ENCODE results near the gene GPATCH8.
"Not testable (repeated sequence)": the region's sequence is repeated elsewhere in the genome, so short reads cannot be mapped to it uniquely, and the experiment has no call there.

GPATCH8 gene

GRCh38 chr17:44394112-44394511, 109.1 kb downstream of the GPATCH8 start:
- DNase-seq: not testable (repeated sequence)

- DNase-seq: no peak
These were observed 112.8 kb downstream of the GPATCH8 start for GRCh38 chr17:44390250-44390870.

- no peak for DNase-seq
These were observed 113.4 kb downstream of the GPATCH8 start for GRCh38 chr17:44389723-44390202.

- no peak for DNase-seq
These were observed 113.9 kb downstream of the GPATCH8 start, which contains the start of gene ITGA2B for GRCh38 chr17:44389281-44389680. Gene ITGA2B, minus strand, starts transcription at chr17:44389649. Its CDS starts 176 bp downstream, at chr17:44389473.

- DNase-seq: no peak
These were observed 115.4 kb downstream of the GPATCH8 start for GRCh38 chr17:44387804-44388203.

GRCh38 chr17:44386182-44386525, 117.1 kb downstream of the GPATCH8 start:
- DNase-seq: no peak

GRCh38 chr17:44385287-44386181, 117.7 kb downstream of the GPATCH8 start:
- DNase-seq: peak in 1 of 2 donors; percentile 59

- DNase-seq: no peak
These were observed 118.4 kb downstream of the GPATCH8 start for GRCh38 chr17:44384823-44385286.

GRCh38 chr17:44384281-44384822, 118.9 kb downstream of the GPATCH8 start:
- DNase-seq: no peak

- no peak for DNase-seq
These were observed 119.3 kb downstream of the GPATCH8 start for GRCh38 chr17:44383861-44384260.

GRCh38 chr17:44383363-44383762, 119.8 kb downstream of the GPATCH8 start:
- DNase-seq: no peak

GRCh38 chr17:44382917-44383316, 120.3 kb downstream of the GPATCH8 start:
- no peak for DNase-seq

GRCh38 chr17:44381810-44382305, 121.3 kb downstream of the GPATCH8 start:
- DNase-seq: no peak

- DNase-seq: no peak
These were observed 122.4 kb downstream of the GPATCH8 start for GRCh38 chr17:44380767-44381166.

GRCh38 chr17:44379887-44380286, 123.3 kb downstream of the GPATCH8 start:
- DNase-seq: no peak

GRCh38 chr17:44378171-44378705, 125.0 kb downstream of the GPATCH8 start:
- DNase-seq: no peak

- DNase-seq: no peak
These were observed 126.4 kb downstream of the GPATCH8 start for GRCh38 chr17:44376779-44377178.

- DNase-seq: no peak
These were observed 127.1 kb downstream of the GPATCH8 start for GRCh38 chr17:44376124-44376523.

GRCh38 chr17:44375196-44376017, 127.8 kb downstream of the GPATCH8 start:
- DNase-seq: no peak

- no peak for DNase-seq
These were observed 128.7 kb downstream of the GPATCH8 start for GRCh38 chr17:44374306-44375195.

GRCh38 chr17:44372036-44372435, 131.2 kb downstream of the GPATCH8 start:
- no peak for DNase-seq

Measured in hippocampal formation (tissue), 2 donors.